Activated CD8-positive, alpha-beta memory T cell treated with anti-CD3 and anti-CD28 coated beads for 36 hours (primary cell): ENCODE measurements around the gene SLC6A12. TPM values are rescaled to one million over a fixed set of nuclear protein-coding genes. Genes with fewer than 3 reads are reported as not detected.

Experiments
- CTCF ChIA-PET: fragments of 350-600 bp; sonication (Branson Sonifier 250); formaldehyde crosslinking; loops from one replicate; lab custom pipeline; 2021; ENCODE audit warnings: antibody characterized with exemption; lab: Charles Lee
- POLR2A ChIA-PET: fragments of 350-600 bp; sonication (Branson Sonifier 250); formaldehyde crosslinking; loops from one replicate; lab custom pipeline; 2021; ENCODE audit warnings: antibody characterized with exemption; lab: Charles Lee
- total RNA-seq, 2 experiments: library from RNA; stranded (reverse); gene quantifications; one replicate each; pipeline ENCODE4 v1.2.3, GENCODE V29; 2021

The SLC6A12 gene
- total RNA-seq, 2 experiments from 2014 or later, result 0.32 to 0.44 TPM

DNA sequence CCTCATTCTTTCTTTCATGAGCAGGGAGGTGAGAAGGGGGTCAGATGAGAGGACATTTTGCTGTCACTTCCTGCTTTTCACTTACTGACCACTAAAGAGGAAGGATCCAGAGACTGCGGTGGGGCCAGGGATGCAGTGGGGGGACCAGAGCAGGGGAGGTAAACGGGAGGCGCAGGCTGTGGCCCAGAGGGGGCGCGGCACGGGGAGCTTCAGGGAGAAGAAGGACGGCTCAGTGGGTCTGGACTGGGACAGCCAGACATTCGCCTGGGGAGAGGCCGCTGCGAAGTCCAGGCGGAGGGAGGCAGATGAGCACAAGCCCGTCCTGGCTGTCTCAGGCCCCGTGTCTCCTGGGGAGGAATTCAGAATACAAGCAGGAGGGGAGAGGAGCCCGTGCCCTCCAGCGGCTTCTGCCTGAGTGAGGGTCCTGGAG is 41.2 kb downstream of the SLC6A12 start:
- CTCF ChIA-PET, result no interaction called here
- POLR2A ChIA-PET, result no interaction called here

DNA sequence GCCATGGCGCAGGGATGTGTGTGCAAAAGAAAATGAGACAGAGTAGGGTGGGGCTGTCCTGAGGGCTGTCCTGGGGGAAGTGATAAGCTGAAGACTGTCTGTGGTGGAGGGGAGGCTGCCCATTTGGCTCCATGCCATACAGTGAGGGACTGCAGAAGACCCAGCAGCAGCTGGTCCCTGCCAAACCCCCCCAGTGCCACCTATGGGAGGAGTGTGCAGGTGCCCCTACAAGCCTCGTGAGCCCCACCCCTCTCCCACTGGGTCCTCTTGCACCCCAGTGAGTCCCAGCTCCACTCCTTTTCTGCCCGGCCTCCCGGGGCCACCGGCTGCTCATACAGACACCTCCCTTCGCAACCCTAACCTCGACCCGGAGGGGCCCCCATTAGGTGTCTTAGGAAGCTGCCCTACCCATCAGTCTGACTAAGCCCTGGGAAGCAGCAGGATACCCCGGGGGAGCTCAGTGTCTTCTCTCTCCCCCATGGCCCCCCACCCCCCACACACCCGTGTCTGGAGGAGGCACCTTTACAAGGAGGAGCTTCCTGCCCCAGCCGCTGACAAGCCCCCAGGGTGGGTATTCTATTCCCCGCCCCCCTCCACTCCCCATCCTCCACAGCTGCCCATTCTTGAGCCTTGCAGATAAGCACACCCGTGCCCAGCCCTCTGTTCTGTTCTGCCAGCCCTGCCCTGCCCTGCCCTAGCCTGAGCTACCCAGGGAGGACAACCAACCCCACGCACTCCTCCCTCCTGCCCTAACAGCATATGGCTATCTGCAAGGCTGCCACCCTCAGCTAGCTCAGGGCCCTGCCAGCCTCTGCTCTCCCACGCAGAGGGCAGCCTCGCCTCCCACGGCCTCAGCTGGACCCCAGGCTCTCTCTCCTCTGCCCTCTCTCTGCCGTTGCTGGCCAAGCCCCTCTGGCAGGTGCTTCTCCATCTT is 41.9 kb downstream of the SLC6A12 start:
- CTCF ChIA-PET, result no interaction called here
- POLR2A ChIA-PET, result no interaction called here

DNA sequence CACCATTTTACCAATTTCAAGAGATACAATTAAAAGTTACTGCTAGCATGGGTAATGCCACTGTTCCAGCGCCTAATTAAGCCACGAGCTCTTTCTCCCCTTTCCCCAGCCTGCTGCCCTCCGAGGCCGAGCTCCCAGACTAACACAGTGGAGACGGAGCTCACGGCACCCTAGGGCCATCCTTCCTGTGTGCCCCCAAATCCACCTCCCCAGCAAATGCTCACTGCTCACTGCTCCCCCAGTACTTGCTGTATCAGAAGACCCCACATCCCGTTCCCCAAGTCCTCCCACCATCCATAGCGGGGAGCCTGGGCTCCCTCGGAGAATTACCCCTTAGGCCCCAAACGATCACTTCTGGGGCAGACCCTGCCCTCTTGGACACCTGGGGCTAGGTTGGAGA is 42.7 kb downstream of the SLC6A12 start:
- CTCF ChIA-PET, result no interaction called here
- POLR2A ChIA-PET, result no interaction called here

DNA sequence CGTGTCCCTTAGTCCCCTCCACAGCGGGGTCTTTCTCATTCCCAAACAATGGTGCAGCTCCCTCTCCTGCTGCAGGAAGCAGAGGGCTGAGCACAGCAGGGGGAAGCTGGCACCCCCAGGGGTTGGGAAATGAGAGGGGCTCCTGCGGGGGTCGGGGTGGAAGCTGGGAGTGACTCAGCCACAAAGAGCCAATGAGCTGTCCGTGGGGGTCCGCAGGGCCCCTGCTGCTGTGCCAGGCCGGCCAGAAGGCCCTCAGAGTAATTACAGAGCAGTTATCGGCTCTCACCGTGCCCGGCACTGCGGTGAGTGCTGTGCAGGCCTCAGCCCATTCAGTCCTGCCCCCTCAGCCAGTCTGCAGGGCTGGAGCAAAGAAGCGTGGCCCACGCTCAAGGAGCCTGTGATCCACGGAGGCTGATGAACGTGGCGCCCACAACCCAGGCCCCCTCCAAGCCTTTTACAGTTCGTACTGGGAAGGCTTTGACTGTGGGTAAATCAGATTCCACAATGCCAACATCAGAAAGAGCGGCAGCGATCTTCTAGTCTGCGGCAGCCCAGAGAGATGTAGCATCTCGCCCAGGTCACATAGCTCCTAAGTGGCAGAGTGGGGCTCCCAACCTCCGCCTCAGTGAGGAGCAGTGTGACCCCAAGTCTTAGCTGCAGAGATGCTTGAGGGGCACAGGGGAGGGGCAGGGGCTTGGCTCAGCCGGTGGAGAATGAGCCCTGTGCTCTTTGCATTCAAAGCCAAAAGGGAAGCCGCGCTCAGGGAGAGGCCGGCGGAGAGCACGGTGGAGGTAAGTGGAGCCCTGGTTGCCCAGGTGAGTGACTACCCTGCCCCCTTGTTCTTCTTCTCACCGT is 43.4 kb downstream of the SLC6A12 start:
- ChIA-PET CTCF (interaction anchor here (0.9 kb wide), 1 partner anchor 23 kb away, joined by 3 read pairs; no protein-coding TSS in a partner anchor), POLR2A (no interaction called here)

DNA sequence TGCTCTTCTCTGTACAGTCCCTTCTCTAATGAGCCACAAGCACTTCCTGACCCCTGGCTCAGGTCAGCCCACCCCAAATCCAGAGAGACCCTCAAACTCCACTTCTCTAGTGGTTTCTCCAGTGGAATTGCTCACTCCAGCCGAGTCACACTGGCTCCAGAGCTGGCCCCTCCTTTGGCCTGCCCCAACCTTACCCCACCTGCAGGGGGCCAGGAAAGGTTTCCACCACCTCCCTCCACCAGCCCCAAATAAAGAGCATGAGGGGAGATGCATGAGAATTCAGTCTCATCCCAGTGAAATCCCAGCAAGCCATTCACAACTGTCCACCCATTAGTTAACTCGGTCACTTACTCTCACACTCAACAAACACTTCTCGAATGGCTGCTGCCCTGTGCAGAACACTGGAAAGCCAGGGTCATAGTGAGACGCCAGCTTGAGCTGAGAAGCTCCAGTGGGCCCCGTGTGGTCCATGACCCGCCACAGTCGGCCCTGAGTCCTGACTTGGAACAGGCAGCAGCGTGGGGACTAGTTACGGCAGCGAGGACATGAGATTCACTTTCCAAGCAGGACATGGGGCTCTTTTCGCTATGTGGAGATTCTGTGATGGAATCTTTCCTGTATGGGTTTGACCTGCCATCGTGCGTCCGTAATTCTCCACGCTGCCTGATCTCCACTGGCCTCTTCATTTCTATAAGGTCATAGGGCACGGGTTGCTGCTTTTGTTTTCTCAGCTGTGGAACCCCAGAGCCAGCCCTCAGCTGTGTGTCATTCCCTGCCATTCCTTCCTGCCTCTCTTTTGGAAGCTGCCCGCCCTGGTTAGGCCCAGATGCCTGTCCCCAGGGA is 44.2 kb downstream of the SLC6A12 start:
- ChIA-PET CTCF (interaction anchor here (0.9 kb wide), 1 partner anchor 22 kb away, joined by 3 read pairs; no protein-coding TSS in a partner anchor), POLR2A (no interaction called here)

DNA sequence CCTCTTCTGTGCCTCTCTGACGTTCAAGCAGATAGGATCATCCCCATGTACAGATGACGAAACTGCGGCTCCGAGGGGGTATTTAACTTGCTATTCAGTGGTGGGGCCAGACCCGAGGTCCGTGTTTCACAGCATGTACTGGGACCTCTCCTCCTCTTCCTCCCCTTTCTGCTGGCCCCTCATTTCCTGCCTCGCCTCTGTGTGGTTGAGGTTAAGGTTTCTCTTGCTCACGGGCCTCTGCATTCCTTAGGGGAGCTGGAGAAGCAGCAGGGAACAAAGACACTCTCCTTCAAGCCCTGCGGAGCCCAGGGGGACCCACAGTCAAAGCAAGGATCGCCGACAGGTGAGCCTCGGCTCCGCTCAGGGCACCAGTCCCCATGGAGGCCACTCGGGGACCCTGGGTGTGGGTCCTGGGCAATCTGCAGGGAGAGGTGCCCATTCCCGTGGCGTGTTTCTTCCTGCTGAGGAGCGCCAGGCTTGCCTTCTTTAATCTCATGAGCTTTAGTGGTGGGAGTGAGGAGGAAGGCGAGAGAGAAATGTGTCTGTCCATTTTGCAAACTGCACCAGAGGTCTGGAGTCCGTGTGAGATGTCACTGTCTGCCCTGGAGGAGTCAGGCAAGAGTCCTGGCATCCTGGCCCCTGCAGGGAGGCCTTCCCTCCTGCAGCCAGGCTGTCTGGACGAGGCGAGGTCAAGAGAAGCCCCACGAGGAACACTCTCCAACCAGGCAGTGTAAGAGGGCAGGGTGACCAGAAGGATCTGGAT is 45.0 kb downstream of the SLC6A12 start:
- ChIA-PET CTCF (no interaction called here), POLR2A (no interaction called here)

DNA sequence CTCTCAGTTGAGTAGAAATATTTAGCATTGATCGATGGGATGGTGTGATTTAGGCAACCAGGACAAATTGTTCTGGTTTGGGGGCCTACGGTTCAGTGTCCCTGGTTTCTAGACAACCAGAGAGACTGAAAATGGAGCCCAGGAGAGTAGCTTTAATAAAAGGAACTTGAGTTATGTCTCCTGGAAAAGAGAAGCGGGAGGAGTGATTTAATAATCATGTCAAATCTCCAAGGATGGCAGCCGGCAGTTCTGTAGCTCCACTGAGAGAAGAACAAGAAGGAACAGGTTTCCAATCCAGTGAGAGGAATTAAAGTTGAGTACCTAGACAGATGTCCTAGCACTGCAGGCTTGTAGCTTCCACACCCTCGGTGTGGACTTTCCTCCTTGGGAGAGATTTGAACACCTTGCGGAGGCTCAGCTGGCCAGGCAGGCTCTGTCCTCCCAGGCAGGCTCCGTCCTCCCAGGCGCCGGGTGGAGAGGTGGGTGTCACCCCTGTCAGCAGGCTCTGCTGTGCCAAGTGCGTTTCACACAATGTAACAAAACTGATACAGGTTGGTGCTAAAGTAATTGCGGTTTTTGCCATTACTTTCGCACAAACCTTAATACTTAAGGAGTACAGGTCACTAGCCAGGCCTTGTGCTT is 45.9 kb downstream of the SLC6A12 start:
- ChIA-PET CTCF (no interaction called here), POLR2A (no interaction called here)

DNA sequence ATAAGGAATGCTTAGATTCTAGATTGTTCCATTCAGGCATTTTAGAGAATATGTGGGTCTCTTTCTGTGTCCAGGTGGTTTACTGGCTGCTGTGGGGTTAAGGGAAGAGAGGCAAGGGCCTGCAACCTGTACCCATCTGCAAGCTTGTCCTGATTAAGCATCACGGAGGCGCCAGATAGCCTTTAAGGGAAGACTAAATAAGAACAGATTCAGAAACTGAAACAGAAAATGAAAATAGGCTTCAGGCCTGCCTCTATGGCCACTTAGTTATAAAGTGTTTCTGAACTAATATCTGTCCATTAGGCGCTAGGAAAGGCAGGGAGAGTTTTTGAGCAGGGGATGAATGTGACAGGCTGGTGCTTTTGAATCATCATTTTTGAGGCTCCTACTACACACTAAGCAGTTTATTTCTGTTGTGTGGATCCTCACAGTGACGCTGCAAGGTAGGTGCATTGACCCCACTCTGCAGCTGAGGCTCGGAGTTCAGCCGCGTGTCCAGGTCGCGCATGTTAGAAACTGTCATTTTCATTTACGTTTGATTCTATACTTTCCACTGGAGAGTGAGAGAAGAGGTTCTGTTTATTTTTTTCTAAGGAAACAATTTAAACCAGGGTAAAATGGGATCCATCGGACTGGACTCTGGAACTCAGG is 47.4 kb downstream of the SLC6A12 start:
- CTCF ChIA-PET, result no interaction called here
- POLR2A ChIA-PET, result no interaction called here

DNA sequence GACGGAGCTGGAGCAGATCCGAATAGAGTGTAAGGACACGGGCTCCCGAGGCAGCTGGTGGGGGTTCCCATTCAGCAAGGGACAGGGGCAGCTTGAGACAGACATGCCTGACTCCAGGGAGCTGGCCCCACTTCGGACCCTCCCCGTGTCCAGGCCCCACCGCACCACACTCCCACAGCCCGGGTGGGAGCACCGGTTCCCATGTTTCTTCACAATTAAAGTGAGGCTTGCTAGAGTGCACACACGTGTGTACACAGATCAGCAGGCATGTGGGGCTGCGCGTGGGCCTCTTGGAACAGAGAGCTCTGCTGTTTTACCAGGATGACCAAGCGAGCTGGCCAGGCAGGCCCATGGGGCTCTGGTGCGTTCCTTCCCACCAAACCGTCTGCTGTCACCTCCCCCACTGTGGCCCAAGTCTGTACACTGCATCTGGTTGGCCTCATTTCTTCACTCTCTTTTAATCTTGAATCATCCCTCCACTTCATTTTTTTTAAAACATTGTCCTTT is 48.0 kb downstream of the SLC6A12 start:
- POLR2A ChIA-PET, result no interaction called here
- CTCF ChIA-PET, result no interaction called here

DNA sequence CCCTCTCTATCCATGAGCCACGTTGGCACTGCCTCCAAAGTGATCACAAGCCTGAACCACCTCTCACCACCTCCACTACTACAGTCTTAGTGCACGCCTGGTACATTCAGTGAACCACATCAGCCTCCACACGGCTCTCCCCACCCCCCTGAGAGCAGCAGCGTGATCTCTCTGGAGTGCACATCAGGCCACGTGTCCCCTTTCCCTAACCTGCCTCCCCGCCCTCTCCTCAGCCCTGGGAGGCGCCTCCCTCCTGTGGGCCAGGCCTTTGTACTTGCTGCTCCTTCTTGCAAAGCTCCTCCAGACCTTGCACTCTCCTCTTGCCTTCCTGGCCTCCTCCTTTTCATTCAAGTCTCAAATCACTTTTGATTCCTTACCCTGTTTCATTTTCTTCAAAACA is 49.8 kb downstream of the SLC6A12 start:
- POLR2A ChIA-PET, result no interaction called here
- CTCF ChIA-PET, result no interaction called here

DNA sequence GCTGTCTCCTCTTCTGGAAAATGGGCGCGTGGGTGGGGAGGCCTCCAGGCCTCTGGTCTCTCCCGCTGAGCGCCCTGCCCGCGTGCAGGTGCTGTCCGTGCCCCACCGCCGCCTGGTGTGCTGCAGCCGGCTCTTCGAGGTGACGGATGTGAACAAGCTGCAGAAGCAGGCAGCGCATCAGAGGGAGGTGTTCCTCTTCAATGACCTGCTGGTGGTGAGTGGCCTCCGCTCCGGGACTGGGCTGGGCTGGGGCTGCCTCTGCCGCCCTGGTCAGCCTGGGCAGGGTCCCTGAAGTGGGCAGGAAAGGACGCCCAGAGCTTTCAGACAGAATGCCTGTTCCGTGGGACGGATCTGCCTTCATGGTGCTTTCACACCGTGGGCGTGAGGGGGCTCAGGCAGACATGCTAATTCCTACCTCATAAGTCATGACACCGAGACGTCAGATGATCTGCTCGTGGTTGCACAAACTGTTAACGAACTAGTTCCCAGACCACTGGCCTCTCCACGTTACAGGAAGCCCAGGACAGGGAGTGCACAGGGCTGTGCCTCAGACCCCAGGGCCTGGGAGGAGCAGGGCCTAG is 50.5 kb downstream of the SLC6A12 start:
- POLR2A ChIA-PET, result no interaction called here
- CTCF ChIA-PET, result no interaction called here

DNA sequence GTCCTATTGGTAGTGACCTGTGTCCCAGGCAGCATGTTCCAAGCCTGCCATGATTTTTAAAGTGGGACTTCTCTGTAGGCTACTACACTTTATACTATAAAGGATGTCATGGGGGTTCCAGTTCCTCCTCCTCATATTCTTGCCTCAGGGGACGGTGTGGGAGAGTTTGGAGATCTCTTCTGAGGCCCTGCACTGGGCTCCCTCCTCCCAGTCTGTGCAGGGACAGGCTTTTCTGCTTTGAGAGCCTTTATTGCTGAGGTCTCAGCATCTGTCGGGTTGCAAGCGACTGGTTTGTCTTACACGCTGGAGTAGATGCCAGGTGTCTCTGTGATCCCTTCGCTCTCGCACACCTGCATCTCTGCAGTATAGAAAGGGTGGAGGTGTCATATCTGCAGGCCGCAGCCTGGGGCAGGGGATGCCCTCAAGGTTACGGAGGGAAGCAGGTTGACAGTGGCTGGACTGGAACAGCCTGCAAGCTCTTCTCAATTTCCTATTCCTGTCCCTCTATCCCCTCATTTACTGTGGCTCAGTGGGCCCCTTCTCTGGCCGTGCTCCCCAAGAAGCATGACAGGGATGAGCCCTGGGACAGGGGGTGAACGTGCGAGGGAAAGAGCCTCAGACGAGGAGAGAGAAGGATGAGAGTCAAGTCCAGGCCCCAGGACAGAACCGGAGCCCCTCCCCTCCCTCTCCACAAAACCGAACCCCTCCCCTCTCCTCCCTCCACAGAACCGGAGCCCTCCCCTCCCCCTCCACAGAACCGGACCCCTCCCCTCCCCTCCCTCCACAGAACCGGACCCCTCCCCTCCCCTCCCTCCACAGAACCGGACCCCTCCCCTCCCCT is 51.3 kb downstream of the SLC6A12 start:
- CTCF ChIA-PET, result no interaction called here
- POLR2A ChIA-PET, result no interaction called here

DNA sequence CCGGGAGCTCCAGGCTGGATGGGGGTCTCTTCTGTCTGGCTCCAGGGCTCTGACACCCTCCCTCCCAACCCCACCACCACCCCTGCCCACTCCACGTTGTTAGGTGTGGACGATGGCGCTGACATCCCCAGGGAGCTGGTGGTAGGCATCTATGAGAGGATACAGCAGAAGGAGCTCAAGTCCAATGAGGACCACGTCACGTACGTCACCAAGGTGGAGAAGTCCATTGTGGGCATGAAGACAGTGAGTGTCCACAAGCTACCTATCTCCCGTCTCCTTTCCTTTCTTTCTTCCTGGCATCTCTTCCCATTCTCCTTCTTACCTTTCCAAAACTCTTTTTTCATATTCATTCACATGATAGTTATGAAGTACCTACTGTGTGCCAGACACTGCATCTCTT is 52.1 kb downstream of the SLC6A12 start:
- CTCF ChIA-PET, result no interaction called here
- POLR2A ChIA-PET, result no interaction called here

DNA sequence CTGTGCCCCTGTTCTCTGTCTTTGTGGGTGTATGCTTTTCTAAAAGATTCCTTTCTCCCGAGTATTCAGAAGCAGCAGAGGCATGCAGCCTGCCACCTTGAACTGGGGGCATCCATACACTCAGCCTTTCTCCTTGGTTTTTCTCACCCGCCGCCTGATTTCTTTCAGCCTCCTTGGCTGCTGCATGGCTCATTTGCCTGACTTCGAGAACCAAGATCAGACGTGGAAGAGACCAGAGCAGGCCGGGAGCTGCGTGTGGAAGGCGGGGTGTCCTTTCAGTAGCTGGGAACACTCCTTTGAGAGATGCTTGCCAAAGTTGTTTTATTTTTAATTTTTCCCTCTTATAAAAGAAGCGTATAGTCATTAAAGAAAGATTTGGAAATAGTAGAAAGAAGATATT is 53.1 kb downstream of the SLC6A12 start:
- CTCF ChIA-PET, result no interaction called here
- POLR2A ChIA-PET, result no interaction called here

DNA sequence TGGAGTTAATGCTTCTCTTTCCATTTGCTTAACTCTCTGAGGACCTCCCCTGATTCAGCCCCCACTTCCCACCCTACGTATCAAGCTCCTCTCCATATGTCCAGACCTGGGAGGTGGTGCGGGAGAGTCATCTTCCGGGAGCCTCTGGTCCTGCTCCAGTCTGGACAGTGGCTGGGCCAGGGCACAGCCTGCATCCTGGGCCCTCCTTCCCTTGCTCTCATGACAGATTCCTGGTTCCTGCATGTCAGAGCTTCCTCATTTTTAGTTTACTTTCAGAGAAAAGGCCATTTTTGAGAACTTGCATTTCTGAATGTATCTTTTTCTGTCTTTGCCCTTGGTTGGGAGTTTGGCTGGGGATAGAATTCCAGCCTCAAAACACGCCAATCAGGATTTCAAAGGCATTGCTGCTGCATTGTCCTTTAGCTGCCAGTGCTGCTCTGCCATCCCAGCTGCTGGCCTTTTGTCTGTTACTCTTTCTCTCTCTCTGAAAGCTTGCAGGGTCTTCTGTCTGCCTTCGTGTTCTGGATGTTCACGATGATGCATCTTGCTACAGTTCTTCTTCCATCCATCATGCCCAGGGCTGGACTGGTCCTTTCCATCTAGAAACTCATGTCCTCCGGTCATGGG is 54.7 kb downstream of the SLC6A12 start:
- CTCF ChIA-PET, result no interaction called here
- POLR2A ChIA-PET, result no interaction called here

DNA sequence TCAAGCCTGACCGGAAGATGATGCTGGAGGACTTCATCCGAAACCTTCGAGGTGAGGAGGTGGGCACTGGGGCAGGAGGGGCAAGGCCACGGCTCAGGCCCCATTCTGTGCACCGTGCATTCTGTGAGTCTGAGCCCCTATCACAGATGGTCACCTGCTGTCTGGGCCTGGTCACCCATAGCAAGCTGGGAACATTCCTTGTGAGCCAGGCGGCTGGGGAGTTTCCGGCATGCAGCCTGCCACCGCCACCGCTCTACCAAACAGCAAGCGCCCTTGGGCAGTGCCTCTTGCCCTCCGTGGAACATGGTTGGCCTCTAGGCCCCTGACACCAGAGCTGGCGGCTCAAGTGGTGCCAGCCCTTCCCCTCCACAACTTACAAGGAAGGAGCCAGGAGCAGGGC is 56.3 kb downstream of the SLC6A12 start:
- ChIA-PET CTCF (no interaction called here), POLR2A (interaction anchor here (1.1 kb wide), 1 partner anchor 22 kb away, joined by 3 read pairs; no protein-coding TSS in a partner anchor)
